Thyroid gland (tissue), 4 donors: ENCODE data around the gene PLCB4.

ENCODE experiments used
- POLR2A ChIP-seq, 2 donors: fragments of 450-650 bp; IDR thresholded peaks; one replicate each; pipeline ENCODE4 v1.6.1; 2017; ENCODE audit warnings: antibody characterized with exemption in 2 of 2, mild to moderate bottlenecking in 2 of 2, moderate library complexity in 1 of 2
- TF ChIP-seq, protein P1 (sequence below), 6 experiments: fragments of 200-600 bp in 3 of 6; fragments of 450-650 bp in 3 of 6; sonication (generic) in 3 of 6; IDR thresholded peaks; one replicate each; pipeline ENCODE4 v1.5.1; 2016 to 2019; ENCODE audit warnings: antibody characterized with exemption in 6 of 6, mild to moderate bottlenecking in 2 of 6, inconsistent platforms in 1 of 6, moderate library complexity in 1 of 6

DNA sequence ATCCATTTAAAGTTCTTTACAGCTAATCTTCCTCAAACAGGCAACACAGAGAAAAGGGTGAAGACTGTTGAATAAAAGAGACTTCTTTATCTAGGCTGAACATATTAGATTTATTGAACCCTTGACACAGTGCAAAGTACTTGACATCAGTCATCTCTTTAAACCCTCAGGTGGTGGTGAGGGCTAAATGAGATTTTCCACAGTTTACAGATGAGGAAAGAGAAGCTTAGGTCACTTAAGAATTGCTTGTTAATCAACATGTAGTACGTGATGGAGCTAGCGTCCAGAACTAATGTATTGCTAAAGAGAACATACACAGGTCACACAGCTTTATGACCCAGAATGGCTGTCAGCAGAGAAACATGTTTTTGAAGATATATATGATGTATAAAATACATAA is 252.1 kb downstream of the PLCB4 start:
- no peak for TF ChIP-seq POLR2A (IDR thresholded peaks at IDR 0.05)
- TF ChIP-seq, protein P1, sequence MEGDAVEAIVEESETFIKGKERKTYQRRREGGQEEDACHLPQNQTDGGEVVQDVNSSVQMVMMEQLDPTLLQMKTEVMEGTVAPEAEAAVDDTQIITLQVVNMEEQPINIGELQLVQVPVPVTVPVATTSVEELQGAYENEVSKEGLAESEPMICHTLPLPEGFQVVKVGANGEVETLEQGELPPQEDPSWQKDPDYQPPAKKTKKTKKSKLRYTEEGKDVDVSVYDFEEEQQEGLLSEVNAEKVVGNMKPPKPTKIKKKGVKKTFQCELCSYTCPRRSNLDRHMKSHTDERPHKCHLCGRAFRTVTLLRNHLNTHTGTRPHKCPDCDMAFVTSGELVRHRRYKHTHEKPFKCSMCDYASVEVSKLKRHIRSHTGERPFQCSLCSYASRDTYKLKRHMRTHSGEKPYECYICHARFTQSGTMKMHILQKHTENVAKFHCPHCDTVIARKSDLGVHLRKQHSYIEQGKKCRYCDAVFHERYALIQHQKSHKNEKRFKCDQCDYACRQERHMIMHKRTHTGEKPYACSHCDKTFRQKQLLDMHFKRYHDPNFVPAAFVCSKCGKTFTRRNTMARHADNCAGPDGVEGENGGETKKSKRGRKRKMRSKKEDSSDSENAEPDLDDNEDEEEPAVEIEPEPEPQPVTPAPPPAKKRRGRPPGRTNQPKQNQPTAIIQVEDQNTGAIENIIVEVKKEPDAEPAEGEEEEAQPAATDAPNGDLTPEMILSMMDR (IDR thresholded peaks at IDR 0.05) = no peak
